HG02885 (cell line): ENCODE measurements around the gene INPP5E.

Experiments
- ATAC-seq: cut with Tn5 transposase; IDR thresholded peaks from one replicate; pipeline ENCODE4 v1.9.1; 2021; ENCODE audit warnings: mild to moderate bottlenecking; ENCODE audit not compliant: unreplicated experiment, poor library complexity

Gene INPP5E

DNA sequence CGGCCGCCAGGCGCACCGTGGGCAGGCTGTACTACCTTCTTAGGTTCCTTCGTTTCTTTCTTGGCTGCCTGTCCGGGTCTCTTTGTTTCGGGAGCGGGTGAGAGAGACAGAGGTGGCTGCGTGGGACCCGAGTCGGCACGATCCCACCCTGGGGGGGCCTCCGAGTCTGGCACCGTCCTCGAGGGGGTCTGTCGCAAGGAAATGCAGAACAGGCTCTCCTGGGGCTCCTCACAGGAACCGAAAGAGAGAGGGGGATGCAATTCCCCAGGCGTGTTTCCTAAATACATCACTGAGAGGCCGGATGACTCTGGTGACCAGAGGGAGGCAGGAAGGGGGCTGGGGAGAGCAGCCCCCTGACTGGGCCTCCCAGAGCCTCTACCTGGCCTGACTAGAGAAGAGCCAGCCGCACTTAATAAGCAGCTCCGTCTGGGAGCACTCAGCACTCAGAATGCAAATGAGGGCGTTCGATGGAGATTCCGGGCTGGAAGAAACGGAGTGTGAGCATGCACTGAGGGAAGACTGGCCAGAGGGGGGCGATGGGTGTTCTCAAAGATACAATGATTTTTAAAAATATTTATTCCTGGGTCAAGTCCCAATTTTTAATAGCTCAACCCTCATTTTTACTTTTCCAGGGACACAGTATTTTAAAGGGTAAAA is 11.7 kb upstream of the INPP5E start:
- no peak for ATAC-seq

DNA sequence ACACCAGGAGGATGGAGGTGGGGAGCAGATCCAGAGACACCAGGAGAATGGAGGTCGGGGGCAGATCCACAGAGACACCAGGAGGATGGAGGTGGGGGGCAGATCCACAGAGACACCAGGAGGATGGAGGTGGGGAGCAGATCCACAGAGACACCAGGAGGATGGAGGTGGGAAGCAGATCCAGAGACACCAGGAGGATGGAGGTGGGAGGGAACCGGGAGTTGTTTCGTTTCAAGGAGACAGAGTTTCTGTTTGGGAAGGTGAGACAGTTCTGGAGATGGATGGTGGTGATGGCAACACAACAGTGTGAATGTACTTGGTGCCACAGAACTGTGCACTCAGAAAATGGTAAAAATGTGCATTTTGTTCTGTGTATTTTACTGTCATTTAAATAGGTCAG is 9.0 kb upstream of the INPP5E start:
- no peak for ATAC-seq

DNA sequence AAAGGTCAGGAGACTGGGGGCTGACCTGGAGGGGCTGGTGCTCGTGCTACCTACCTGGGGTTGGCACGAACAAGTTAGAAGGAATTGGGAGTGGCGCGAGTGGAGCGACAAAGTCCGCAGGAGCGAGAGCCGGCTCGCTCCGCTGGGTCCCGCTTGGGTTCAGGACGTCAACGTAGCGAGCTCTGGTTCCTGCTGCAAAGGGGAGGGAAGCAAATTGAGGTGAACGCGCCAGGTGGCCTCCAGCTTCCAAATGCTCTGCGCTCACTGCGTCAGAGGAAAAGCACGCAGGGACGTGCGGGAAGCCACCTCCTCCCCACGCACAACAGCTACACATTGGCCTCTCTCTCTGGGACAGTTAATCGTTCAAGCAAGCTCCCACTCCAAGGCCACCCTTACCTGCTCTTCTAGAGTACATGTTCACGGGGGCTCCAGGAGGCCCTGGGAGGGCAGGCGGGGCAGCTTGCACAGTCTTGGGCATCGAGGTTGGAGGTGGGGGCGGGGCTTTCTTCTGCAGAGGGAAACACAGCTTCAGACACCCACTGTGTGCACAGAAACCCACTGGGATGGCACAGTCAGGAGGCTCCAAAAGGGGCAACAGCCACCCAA is 7.6 kb upstream of the INPP5E start:
- no peak for ATAC-seq

DNA sequence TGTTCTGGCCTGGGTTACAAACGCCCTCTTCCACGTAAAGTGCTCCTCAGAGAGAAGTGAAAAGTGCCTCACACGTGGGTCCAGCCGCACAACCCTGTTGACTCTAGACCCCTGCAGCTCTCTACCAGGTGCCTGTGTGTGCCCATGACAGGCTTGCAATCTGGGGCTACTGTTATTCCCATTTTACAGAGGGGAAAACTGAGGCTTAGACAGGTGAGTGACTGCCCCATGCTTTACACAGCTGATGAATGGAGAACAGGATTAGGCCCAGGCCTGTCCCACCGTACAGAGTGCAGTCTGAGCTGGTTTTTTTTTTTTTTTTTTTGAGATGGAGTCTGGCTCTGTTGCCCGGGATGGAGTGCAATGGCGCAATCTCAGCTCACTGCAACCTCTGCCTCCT is 6.2 kb upstream of the INPP5E start:
- ATAC-seq: no peak

DNA sequence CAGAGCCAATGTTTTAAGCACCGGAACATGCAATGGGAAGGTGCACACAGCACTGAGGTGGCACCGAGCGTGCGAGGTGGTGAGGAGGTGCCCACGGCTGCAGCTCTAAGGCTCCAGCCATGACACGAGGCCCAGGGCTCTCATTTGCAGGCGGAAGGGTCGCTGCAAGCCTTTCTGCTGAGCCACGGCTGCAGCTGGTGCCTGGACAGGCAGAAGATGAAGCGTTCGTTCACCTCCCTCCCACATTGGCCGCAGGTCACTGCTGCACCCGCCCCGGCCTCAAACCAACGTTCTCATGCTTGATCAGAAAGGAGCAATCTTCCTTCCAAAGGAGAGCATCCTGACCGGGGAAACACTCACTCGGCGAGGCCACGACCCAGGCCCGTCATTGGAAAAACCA is 4.5 kb upstream of the INPP5E start:
- ATAC-seq: no peak

DNA sequence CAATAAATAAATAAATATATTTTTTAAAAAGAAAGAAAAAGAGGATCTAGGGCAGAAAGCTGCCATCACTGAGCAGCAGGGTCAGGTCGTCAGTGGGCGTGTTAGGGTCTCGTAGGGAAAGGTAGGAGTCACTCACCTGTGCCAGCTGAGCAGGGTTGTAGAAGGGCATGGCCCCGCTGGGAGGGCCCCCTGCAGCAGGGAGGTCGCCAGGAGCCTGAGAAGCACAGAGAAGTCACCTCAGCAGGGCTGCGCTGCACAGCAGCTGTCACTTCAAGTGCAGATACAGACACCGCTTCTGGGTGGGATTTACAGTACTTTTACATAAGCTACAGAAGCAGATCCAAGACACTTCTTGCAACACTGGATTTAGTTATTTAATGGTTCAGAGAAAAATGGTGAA is 4.0 kb upstream of the INPP5E start:
- ATAC-seq: no peak

DNA sequence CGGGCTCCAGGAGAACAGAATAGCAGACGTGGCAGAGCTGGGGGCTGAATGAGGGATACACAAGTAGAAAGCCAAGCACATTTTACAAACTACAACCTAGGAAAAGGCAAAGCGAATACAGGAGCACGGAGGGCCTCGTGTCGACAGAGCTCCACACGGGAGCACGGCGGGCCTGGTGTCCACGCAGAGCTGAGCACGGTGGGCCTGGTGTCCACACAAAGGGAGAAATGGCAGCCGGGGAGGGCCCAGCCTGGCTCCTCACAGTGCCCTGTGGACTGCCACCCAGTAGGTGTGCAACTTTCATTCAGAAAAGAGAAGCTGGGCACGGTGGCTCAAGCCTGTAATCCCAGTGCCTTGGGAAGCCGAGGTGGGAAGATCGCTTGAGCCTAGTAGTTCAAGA is 3.4 kb upstream of the INPP5E start:
- no peak for ATAC-seq

DNA sequence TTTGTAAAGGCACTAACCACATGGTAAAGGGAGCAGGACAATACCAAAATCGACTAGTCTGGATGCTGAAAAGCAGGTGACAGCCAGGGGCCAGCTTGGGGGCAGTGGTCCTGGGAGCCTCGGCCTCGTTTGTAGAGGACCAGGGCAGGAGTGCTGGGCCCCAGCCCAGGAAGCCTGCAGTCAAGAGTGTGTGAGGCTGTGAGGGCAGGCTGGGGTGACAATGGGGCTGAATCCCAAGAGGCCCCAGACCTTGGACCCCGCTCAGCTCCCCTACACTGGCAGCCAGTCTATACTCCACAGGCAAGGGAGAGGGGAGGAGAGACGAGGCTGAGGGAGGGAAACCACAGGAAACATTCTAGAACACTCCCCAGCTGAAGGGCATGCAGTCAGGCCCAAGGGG is 2.6 kb upstream of the INPP5E start:
- ATAC-seq: no peak

DNA sequence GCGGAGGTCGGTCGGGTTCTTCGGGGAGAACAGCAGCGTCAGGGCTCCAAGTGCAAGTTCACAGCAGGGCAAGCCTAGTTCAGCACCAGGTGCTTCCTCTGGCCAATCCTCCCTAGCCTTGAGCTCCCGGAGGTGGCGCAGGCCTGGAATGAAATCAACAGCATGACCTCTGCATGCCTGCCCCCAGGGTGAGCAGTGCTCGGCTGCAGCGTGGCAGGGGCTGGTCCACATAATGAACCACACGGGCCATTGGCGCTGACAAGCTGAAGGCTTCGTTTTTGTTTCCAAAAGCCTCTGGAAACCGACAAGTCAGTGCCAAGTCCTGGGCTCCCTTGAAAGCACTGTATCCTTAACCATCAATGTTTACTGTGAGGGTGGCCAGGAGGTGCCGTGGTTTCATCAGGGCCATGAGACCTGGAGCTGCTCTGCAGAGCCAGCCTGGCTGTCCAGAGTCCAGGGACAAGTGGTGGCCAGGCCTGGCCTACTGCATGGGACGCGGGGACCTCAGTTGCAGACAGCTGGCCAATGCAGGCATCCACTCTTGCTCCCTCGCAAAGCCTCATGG is 2.1 kb upstream of the INPP5E start:
- no peak for ATAC-seq

DNA sequence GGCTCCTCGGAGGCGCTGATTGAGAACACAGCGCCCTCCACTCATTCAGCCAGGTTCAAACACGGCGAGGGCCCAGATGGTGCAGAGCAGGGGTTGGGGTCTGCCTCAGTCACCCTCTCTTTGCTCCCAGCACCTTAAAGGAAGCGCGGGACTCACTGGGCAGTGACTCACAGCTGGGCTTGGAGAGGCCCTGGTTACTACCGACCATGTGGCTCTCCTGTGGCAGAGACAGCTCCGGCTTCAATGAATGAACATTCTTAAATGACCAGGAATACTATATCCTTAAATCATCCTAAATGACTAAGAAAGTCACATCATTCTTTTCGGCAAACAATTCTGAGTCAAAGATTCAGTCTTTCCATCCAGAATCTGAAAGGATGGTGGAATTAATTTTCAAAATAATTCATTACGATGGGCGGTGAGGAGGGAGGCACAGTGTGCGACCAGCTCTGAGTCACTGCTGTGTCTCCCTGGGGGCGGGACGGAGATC is 1.6 kb upstream of the INPP5E start:
- no peak for ATAC-seq

DNA sequence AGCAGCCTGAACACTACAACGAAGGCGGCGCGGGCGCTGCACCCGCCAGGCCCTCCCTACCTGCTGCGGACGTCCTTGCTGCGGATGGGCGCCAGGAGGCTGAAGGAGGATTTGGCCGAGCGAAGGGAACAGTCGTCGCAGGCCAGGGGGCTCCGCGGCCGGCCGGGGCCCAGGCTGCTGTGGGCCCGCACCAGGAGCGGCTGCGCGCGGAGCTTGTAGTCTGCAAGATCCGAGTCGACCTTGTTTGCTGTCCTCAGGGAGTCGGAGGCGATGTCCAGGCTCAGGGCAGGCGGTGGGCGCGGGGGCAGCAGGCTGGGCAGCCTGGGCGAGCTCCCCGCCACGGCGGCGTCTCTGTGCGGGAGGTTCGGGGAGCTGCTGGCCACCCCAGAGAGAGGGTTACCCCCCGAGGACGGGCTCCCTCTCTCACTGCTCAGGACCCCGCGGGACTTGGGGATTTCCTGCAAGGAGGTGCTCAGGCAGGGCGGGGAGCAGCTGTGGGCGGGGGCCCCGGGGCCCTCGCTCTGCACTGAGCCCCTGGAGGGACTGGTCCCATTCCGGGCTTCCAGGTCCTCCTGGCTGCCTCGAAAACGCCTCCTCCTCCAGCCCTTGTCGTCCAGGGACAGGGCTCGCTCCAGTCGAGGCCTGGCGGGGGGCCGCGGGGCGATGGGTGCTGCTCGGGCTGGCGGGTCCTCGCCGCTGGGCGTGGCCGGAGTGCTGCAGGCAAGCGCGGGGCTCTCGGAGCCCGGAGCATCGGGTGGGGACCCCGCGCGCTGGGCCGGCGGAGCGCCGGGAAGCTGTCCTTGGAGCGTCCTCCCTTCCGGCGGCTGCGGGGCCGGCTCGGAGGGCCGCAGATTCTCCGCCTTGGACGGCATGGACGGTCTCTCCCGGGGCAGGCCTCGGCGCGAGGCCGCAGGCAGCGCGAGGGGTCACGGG is 831 bp downstream of the INPP5E start:
- ATAC-seq: peak; percentile 50

DNA sequence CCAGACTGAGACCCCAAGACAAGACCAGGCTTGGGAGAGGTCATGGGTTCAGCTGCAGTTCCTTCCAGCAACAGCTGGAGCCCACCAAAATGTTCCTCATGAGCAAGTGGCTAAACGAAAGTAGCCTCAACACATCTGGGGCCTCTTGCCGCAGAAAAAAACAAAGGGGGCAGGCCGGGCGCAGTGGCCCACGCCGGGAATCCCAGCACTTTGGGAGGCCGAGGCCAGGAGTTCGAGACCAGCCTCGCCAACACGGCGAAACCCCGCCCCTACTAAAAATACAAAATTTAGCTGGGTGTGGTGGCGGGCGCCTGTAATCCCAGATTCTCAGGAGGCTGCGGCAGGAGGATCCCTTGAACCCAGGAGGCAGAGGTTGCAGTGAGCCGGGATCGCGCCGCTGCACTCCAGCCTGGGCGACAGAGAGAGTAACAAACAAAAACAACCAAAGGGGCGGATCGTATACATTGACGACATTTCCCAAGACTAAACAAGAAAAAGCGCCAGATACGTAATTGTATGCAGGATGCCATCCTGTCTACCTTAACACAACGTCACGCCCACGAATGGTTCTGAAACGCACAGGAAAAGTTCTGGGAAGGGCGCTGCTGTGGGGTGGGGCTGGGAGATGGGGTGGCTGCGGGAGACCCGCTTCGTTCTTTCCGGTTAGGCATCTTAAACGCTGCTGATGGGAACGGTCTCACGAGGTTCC is 1.7 kb downstream of the INPP5E start:
- no peak for ATAC-seq

DNA sequence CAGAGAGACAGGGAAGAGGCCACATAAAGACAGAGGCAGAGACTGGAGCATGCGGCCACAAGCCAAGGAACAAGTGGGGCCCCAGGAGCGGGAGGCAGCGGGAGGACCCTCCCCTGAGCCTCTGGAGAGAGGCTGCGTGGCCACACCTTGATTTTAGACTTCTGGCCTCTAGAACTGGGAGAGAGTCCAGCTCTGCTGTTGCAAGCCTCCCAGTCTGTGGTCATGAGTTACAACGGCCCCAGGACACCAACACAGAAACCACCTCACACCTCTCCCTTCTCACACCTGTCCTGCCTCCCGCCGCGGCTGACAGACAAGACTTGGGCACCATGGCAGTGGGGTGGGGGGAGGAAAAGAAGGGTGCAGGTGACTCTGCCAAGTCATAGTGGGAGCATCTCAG is 2.2 kb downstream of the INPP5E start:
- ATAC-seq: no peak

DNA sequence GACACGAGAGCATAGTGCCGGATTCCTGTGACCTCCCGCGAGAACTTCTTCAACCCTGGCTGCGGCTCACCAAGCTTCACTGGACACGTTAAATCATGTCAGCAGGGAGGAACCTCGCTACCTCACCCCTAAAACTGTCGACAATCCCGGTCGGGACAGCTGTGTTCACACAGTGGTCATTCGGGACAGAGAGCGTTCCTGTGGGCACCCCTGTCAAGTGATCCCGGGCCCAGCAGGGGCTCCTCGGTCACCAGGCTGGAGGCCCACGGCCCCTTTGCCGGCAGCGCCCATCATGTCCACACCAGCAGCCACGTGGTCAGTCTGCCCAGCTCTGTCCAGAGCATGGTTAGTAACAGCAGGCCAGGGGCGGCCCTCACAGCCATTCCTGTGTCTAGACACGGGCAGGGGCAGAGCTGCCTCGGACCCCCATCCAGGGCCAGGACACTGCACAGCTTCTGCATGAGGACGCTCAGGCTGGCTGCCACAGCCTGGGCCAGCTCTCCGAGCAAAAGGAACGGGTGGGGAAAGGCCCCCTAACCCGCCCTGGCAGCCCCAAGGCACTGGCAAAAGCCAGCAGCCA is 3.5 kb downstream of the INPP5E start:
- ATAC-seq: no peak

DNA sequence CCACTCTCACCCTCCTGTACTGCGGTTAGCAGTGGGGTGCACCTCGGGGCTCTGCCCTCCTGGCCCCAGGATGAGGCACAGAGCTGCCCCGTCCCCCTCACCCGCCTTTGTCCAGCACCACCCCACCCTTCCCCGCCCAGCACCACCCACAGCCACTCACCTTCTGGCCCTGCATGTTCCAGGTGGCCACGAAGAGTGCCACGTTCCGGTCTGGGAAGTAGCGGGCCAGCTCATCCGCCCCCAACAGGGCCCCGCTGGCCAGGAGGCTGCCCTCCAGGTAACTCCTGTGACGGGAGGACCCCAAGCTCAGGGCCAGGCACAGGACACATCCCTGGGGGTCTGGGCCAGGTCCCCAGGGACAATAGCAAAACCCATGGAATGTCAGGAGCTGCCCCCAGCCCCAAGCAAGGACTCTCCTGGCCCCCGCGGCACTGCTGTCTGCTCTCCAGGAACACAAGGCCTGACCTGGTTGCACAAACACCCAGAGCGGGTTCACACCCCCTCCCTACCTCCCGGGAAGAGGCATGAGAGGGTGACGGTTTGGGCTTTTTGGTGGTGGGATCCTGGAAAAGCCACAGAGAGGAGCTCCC is 5.0 kb downstream of the INPP5E start:
- no peak for ATAC-seq

DNA sequence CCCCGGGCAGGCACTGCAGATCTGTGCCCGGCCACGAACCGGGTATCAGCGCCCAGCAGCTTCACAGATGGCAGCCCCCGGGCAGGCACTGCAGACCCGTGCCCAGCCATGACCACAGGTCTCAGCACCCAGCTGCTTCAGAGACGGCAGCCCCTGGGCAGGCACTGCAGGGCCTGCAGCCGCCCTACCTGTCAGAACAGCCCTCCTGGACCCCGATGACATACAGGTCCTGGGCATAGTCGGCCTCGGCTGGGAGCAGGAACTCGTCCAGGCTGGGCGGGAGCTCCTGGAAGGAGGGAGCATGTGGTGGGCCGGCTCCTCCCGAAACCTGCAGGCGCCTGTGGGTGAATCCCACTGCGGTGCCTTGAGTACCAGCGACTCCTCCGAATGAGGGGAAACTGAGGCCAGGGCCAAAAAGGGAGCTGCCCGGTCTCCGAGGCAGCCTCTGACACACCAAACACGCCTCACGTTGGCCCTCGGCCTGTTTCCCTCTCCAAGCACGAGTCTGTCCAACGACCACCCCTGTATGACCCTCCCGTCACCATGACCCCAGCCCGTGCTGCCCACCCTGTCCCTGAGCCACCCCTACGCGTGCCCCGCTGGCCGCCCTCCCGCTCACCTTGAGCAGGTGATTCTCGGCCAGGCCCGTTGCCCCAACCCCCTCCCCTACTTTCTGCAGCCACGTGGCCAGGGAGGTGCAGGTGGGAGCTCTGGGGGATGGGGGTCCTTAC is 5.6 kb downstream of the INPP5E start:
- ATAC-seq: no peak

DNA sequence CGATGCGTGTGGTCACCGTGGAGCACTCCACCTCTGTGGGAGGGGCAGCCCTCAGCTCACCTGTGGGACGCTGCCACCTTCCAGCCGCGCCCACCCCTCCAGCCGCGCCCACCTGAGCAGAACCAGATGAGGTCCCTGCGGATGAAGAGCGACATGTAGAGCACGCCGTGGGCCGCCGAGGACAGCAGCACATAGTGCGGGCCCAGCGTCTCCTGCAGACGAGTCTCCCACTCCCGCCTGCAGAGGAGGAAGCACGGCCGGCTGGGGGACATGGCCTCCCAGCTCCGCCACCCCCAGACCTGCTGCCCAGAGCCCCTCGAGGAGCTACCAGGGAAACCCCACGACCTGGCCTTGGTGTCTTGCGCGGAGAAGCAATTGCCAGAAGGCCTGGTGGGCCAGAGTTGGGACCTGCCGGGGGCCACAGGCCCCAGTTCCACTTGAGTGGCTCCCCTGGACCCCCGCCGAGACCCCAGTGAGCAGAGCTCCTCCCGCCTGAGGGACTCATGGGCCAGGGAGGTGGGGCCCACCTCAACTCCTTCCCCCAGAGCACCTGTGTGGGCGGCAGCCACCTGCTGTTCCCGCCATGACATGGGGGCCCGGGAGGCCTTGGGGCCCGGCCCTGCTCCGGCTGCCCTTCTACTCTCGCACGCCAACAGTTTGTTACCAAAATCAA is 6.5 kb downstream of the INPP5E start:
- ATAC-seq: no peak

DNA sequence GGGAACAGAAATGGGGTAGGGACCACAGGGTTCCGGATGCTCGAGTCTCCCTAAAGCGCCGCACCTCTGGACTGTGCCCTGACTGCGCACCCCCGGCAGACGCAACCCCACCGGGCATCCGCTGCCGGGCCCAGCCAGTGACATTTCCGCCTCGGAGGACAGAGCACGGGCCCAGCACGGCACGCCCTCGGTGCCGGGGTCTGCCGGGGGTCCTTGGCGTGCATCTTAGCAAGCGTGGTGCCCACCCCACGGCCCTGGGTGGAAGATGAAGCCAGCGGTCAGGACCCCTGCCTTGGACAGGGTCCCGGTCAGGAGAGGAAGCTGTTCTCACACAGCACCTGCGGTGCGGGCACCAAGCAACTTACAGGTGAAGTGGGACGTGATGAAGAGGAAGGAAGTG is 7.1 kb downstream of the INPP5E start:
- no peak for ATAC-seq
